Measurements from ENCODE around the gene MMP13.

- no peak for TF ChIP-seq POLR2AphosphoS5 (IDR thresholded peaks at IDR 0.05)
- no peak for TF ChIP-seq CTCF (IDR thresholded peaks at IDR 0.05)
- no peak for TF ChIP-seq EP300 (IDR thresholded peaks at IDR 0.05)
These were observed 27.9 kb downstream of the MMP13 start for GRCh38 chr11:102927624-102927990.

All from gastroesophageal sphincter (tissue), 3 donors.